Gastroesophageal sphincter (tissue), 3 donors: ENCODE results near the gene SUN3.

ENCODE experiments used
- POLR2AphosphoS5 ChIP-seq: sonication (generic); formaldehyde crosslinking; IDR thresholded peaks from one replicate; pipeline ENCODE4 v1.6.1; 2017; ENCODE audit warnings: antibody characterized with exemption
- TF ChIP-seq, protein P1 (sequence below), 4 experiments: fragments of 200-600 bp in 2 of 4; fragments of 450-650 bp in 2 of 4; sonication (generic) in 1 of 4; IDR thresholded peaks; one replicate each; pipeline ENCODE4 v1.5.1; 2017 to 2019; ENCODE audit warnings: antibody characterized with exemption in 4 of 4, mild to moderate bottlenecking in 2 of 4, moderate library complexity in 2 of 4

DNA sequence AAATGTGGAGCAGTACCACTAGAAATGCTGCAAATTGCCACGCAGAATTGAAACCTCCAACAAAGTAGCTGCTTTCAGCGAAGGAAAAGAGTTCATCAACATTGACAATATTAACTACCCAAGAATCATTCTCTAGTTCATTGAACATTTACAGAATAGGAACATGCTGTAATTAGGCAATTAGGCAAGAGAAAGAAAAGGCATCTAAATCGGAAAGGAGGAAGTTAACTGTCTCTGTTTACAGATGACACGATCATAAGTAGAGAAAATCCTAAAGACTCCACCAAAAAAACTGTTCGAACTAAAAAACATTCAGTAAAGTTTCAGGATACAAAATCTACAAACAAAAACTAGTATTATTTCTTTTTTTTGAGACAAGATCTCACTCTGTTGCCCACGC, 71.8 kb downstream of the SUN3 start:
- TF ChIP-seq POLR2AphosphoS5, result no peak
- TF ChIP-seq, protein P1, sequence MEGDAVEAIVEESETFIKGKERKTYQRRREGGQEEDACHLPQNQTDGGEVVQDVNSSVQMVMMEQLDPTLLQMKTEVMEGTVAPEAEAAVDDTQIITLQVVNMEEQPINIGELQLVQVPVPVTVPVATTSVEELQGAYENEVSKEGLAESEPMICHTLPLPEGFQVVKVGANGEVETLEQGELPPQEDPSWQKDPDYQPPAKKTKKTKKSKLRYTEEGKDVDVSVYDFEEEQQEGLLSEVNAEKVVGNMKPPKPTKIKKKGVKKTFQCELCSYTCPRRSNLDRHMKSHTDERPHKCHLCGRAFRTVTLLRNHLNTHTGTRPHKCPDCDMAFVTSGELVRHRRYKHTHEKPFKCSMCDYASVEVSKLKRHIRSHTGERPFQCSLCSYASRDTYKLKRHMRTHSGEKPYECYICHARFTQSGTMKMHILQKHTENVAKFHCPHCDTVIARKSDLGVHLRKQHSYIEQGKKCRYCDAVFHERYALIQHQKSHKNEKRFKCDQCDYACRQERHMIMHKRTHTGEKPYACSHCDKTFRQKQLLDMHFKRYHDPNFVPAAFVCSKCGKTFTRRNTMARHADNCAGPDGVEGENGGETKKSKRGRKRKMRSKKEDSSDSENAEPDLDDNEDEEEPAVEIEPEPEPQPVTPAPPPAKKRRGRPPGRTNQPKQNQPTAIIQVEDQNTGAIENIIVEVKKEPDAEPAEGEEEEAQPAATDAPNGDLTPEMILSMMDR (IDR thresholded peaks at IDR 0.05), result no peak
